ENCODE results near the gene CATSPER4. TPM values are rescaled to one million over a fixed set of nuclear protein-coding genes. Genes with fewer than 3 reads are reported as not detected.

Gene CATSPER4
- total and polyA plus RNA-seq, 2 donors (not counting 1 experiment from before 2014, with no cell fraction given), result not detected

- peak overlapping the region; percentile 93 for H3K4me3 Mint-ChIP-seq
- ChIA-PET CTCF (interaction anchor here (0.6 to 2.2 kb wide), 28 partner anchors 10 to 263 kb away, joined by 3 to 42 read pairs (median 4); partner anchors contain the start of genes CEP85, DHDDS and PDIK1L), POLR2A (interaction anchor here (0.6 to 1.1 kb wide), 3 partner anchors 65 to 1974 kb away, joined by 3 to 5 read pairs (median 3); partner anchors contain the start of gene CEP85)
- intact Hi-C loops (cut with micrococcal nuclease), result loop anchor here (1.0 kb wide), 5 partner anchors 58 to 263 kb away; partner anchors contain the start of genes CEP85, DHDDS and PDIK1L
- no peaks in the 10 kb centered on the region for H3K9me3 Mint-ChIP-seq (ENCODE audit: insufficient read depth)
- Histone ChIP-seq H3K4me1 (ENCODE audit: control insufficient read depth in 2 of 2, insufficient read depth in 2 of 2, low read length in 2 of 2) (peaks cover 11 to 20% of the 10 kb centered on the region in 2 donors), H3K9ac (ENCODE audit: low read length) (no peak overlapping the region), H3K27ac (ENCODE audit: low read length in 2 of 2) (no peak overlapping the region), H3K4me3 (ENCODE audit: control extremely low read depth in 1 of 5, extremely low read depth in 1 of 5, insufficient read depth in 1 of 5, low read depth in 2 of 5, low read length in 4 of 5) (peak overlapping the region in 1 of 5 experiments; percentile 86), H4K20me1 (ENCODE audit: control insufficient read depth, insufficient read depth, low read length, poor library complexity, severe bottlenecking) (no peaks in the 10 kb centered on the region), H2AFZ (ENCODE audit: insufficient read depth, low read depth, low read length, poor library complexity, severe bottlenecking) (peak overlapping the region; percentile 94), H3K9me3 (ENCODE audit: control extremely low read depth in 1 of 3, control insufficient read depth in 2 of 3, insufficient read depth in 1 of 3, low read length in 2 of 3) (no peaks in the 10 kb centered on the region), H3K4me2 (replicated peaks; ENCODE audit: low read depth, low read length, poor library complexity, severe bottlenecking) (peak overlapping the region; percentile 95), H3K79me2 (ENCODE audit: control insufficient read depth, insufficient read depth, low read length) (peaks cover 14% of the 10 kb centered on the region), H3K36me3 (replicated peaks in 1 of 2; ENCODE audit: control extremely low read depth in 1 of 2, control insufficient read depth in 1 of 2, extremely low read depth in 1 of 2, insufficient read depth in 2 of 2, low read length in 1 of 2) (no peaks in the 10 kb centered on the region), H3K27me3 (replicated peaks in 1 of 4; ENCODE audit: control extremely low read depth in 1 of 4, control insufficient read depth in 3 of 4, insufficient read depth in 4 of 4, low read length in 3 of 4) (peaks cover 0 to 6% (median 2%) of the 10 kb centered on the region in 4 experiments)
- no peak for DNase-seq
- H3K4me1 Mint-ChIP-seq, result peaks cover 18% of the 10 kb centered on the region
- no peak for ATAC-seq (ENCODE audit: low read depth)
- TF ChIP-seq EZH2 (IDR thresholded peaks at IDR 0.05; ENCODE audit: borderline replicate concordance, insufficient read depth, low read depth, low read length, poor library complexity, severe bottlenecking), result no peak
- TF ChIP-seq CTCF (IDR thresholded peaks at IDR 0.05), result no peak
- H3K27ac Mint-ChIP-seq, result no peak overlapping the region
- no peaks in the 10 kb centered on the region for H3K27me3 Mint-ChIP-seq
- WGBS (ENCODE audit: insufficient coverage), result no CpG with 5 or more reads among the region's 4 CpGs
Observed at GRCh38 chr1:26169198-26169554, 21.2 kb upstream of the CATSPER4 start.

Data from B cell (primary cell).